ENCODE results near the gene PARP14.
"Not testable (repeated sequence)": the region's sequence is repeated elsewhere in the genome, so short reads cannot be mapped to it uniquely, and the experiment has no call there.

The PARP14 gene

GRCh38 chr3:122679085-122679881 lies 1.4 kb upstream of the PARP14 start:
- DNase-seq: peak; percentile 48

DNA sequence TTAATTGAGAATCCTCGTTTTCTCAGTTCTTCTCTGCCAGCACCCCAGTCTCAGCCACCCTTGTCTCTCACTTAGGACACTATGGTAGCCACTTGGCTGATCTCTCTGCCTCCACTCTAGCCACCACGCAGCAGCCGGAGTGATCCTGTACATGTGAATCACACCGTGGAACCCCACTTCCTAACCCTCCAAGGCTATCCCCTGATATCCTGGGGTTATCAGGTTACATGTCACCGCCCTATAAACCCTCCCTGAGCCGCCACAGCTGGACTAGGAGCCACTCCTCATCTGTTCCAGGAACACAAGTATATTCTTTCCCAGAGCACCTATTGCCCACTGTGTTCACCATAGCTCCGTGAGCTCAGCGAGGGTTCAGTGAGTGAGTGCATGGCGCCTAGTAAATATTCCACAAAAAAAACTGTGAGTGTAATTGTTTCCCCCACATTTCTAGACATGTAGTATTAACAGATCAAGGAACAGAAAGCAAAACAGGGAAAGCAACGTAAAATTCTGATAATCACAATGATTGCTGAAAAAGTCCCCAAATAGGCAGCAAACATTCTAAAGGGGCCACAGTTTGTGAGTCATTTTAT lies 661 bp upstream of the PARP14 start:
- DNase-seq: no peak

DNA sequence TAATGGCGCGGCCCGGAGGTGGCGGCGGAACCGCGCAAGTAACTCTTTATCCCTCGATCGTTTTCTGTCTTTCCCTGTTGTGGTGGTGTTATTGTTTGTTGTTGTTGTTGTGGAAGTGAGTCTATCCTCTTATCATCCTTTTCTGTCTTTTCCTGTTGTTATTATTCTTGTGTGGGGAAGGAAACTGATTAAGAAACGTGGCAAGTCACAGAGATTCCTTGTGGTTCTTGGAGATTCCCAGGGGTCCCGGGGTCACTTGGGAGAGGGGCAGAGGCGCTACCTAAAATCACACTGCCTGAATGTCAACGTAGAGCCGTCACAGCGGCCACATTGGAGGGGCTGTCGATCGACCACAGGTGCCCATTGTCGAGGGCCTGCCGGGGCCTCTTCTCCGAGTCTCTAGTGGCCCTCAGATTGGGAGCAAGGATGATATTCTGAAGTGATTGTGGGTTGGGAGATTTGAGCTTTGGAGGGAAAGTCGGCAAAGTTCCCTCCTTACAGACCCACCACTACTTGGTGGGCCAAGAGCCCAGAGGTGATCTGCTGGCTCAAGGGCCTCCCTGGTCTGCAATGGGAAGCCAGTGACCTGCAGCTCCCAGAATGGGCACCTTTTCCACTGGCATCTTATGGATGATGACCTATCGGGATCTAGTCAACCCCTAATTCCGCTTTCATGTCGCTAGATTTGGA lies 790 bp downstream of the PARP14 start:
- no peak for DNase-seq

DNA sequence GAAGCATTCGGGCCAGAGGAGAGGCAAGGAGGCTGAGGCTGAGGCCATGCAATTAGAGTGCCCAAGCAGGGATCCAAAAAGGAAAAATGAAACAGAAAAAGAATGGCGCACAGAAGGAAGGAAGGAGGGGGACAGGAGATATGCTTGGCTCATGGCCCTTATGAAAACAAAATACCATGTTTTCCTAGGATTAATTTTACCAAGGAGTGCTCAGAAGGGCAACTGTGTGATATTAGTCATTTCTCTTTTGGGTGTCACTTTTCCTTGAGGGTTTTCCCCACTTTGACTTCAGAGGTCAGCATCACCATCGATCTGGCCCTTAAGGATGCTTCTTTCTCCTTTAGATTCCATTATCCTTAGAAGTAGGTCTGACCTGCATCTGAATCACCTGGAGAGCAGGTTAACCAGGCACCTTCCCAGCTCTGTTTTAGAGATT lies 1.4 kb downstream of the PARP14 start:
- DNase-seq: no peak

DNA sequence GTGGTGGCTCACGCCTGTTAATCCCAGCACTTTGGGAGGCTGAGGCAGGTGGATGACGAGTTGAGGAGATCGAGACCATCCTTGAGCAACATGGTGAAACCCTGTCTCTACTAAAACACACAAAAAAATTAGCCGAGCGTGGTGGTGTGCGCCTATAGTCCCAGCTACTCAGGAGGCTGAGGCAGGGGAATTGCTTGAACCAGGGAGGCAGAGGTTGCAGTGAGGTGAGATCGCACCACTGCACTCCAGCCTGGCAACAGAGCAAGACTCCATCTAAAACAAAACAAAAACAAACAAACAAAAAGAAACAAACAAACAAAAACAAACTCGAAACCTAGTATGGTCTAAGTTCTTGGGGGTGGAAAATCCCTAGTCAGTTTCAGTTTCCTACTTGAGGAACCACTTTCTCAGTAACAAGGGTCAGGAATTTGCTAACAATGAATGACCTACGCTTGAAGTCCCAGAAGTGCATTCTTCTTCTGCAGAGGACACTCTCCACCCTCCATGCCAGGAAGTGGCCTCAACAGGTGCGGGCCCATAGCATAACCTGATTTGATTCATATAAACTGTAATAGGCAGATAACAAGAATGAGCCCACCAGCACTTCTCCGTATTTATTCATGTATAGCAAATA lies 2.3 kb downstream of the PARP14 start:
- not testable (repeated sequence) for DNase-seq

DNA sequence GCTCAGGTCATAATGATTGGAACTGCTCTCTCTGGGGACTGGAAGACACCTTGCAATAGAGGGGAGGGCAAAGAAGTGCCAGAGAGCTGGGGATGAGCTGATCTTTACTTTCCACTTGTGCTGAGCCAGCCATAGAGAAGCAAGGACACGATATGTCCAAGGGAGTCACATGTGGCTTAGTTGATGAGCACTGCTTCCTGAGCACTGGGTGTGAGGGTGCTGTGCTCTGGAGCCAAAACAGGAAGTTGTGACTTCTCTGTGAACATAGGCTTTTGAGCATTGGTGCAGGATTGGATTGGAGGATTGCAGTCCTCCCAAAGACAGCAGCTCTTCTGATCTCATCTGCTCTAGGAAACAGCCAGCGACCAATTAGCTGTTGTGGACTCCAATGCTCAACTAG lies 6.7 kb downstream of the PARP14 start:
- no peak for DNase-seq

- no peak for DNase-seq
These were observed 8.4 kb downstream of the PARP14 start for GRCh38 chr3:122688996-122689395.

DNA sequence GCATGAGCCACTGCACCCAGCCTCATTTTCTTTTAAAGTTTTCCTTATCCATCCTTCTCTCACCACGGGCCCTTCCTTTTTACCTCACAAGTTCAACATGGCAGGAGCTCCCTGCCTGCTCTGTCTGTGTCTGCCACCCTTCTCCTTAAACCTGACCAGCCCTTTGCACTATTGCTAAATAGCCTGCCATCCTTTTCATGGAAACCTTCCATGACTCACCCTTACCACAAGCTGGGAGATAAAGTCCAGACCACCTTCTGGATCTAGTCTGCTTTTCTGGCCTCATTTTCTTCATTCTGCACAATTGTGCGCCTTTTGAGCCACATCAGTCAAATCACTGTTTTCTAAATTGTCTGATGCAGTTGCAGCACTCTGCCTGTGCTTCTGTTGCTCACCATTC lies 8.9 kb downstream of the PARP14 start:
- no peak for DNase-seq

DNA sequence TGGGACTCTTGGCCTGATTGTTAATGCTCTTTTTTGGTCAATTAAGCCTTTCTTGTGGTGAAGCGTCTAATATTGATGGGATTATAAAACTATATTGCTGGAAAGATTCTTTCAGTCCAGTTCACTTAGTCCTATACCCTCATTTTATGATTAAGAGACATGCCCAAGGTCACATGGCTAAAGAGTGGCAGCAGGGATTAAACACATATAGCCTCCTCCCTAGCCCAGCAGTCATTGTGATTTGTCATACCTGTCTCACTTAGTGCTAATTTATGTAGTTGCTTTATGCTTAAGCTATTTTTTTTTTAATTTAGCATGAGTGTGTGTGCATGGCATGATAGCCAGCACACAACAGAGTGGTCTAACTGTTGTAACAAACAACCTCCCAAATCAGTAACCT lies 9.5 kb downstream of the PARP14 start:
- no peak for DNase-seq

- DNase-seq: no peak
These were observed 10.6 kb downstream of the PARP14 start for GRCh38 chr3:122691195-122691594.

DNA sequence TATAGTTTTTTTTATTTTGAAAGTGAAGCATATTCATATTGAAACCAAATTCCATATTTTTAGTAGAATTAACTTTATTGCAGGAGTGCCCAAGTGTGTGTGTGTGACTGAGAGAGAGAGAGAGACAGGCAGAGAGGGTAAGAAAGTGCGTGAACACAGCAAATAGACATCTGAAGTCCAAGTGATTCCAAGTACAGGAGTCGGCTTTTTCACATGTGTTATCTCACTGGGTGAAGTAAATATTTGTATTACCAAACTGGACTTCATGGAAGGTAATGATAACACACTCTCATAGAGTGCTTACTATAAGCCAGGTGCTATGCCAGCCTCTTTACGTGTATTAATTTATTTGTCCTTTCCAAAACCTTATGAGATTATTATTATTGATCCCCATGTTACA lies 12.0 kb downstream of the PARP14 start:
- no peak for DNase-seq

GRCh38 chr3:122694966-122695365 lies 14.3 kb downstream of the PARP14 start:
- DNase-seq: no peak

GRCh38 chr3:122695927-122696561 lies 15.4 kb downstream of the PARP14 start:
- no peak for DNase-seq

GRCh38 chr3:122697952-122698620 lies 17.4 kb downstream of the PARP14 start:
- DNase-seq: no peak

GRCh38 chr3:122700193-122700592 lies 19.6 kb downstream of the PARP14 start:
- DNase-seq: no peak

DNA sequence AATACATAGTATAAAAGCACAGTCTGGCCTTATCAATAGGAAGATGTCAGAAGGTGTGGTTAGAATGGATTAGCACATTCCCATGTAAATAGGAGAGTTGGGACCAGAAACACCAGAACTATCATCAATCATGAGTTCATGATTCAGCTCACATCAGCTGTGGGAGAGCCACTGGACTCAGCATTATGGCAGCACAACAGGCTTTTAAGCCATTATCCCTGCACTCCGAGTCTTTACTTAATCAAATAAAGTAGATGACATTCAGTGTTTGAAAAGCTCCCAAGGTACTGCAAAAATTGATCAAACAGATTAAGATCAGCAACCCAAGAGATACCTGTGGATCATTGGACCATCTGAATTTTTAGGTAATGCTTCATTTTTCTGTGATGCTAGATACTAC lies 24.7 kb downstream of the PARP14 start:
- no peak for DNase-seq

GRCh38 chr3:122710616-122711251 lies 30.1 kb downstream of the PARP14 start:
- DNase-seq: not testable (repeated sequence)

- no peak for DNase-seq
These were observed 33.6 kb downstream of the PARP14 start for GRCh38 chr3:122714273-122714672.

DNA sequence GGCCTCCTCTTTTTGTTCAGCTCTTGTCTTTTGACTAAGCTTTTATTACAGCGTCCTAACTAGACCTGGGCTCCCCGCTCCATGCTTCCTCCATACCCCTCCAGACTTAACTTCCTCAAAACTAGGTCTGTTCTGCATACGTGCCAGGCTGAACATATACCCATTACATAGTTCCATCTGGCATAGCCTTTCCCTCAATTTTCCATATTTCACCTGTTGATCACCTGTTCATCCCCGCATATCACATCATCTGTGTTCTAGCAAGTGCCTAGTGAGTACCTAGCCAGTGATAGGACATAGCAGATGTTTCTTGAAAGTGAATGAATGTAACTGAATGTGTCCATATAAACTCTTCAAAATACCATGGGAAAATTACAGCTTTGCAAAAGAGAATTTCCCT lies 36.0 kb downstream of the PARP14 start:
- DNase-seq: no peak

GRCh38 chr3:122719273-122719921 lies 38.8 kb downstream of the PARP14 start:
- DNase-seq: no peak

DNA sequence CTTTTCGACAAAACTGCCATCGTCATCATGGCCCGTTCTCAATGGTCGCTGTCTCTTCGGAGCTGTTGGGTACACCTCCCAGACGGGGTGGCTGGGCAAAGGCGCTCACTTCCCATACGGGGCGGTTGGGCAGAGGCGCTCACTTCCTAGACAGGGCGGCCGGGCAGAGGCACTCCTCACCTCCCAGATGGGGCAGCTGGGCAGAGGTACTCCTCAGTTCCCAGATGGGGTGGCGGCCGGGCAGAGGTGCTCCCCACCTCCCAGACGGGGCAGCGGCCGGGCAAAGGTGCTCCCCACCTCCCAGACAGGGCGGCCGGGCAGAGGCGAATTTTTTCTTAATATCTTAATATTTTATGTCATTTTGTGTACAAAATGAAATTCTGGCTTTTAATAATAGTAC lies 44.5 kb downstream of the PARP14 start:
- no peak for DNase-seq
